ENCODE measurements around the gene SLC24A4.

Gene SLC24A4

DNA sequence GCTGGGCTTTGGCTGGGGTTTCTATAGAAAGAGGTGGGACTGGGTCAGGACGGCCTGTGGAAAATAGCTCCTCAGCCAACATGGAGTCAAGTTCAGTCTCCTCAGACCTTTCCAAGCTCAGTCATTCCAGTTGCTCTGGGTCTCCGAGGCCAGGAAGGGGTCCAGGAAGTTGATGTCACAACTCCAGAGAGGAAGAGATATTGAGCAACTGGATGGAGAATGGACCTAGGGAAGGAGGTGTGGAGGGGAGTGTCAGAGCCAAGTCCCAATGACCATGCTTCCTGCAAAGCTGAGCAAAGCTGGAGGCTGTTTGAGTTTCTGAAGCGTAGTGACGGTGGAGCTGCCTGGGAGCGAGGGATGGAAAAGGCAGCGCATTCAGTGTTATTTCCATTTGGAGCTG is 86.1 kb downstream of the SLC24A4 start:
- 85% methylated on average over 6 of the region's 6 CpGs for WGBS (ENCODE audit: insufficient coverage)
- Histone ChIP-seq H3K4me1 (ENCODE audit: control extremely low read depth in 1 of 4, control insufficient read depth in 4 of 4, insufficient read depth in 4 of 4, low read length in 3 of 4) (peaks cover 0 to 7% (median 0%) of the 10 kb centered on the region in 4 experiments), H3K9me3 (ENCODE audit: control extremely low read depth in 1 of 5, control insufficient read depth in 4 of 5, insufficient read depth in 2 of 5, low read depth in 1 of 5, low read length in 4 of 5) (peaks cover 0 to 8% (median 7%) of the 10 kb centered on the region in 5 experiments), H3K4me3 (ENCODE audit: control insufficient read depth in 1 of 7, extremely low read depth in 1 of 7, insufficient read depth in 4 of 7, low read depth in 2 of 7, low read length in 6 of 7) (no peak overlapping the region), H3K27ac (ENCODE audit: insufficient read depth in 1 of 2, low read depth in 1 of 2, low read length in 2 of 2, poor library complexity in 1 of 2, severe bottlenecking in 2 of 2) (no peak overlapping the region), H3K27me3 (replicated peaks in 2 of 5; ENCODE audit: control insufficient read depth in 4 of 5, insufficient read depth in 5 of 5, low read length in 4 of 5) (peaks cover 0 to 2% (median 0%) of the 10 kb centered on the region in 5 experiments), H3K36me3 (ENCODE audit: control insufficient read depth in 4 of 4, insufficient read depth in 4 of 4, low read length in 3 of 4) (no peaks in the 10 kb centered on the region)
- POLR2A ChIA-PET: no interaction called here
- CTCF ChIA-PET: no interaction called here
- DNase-seq: no peak

DNA sequence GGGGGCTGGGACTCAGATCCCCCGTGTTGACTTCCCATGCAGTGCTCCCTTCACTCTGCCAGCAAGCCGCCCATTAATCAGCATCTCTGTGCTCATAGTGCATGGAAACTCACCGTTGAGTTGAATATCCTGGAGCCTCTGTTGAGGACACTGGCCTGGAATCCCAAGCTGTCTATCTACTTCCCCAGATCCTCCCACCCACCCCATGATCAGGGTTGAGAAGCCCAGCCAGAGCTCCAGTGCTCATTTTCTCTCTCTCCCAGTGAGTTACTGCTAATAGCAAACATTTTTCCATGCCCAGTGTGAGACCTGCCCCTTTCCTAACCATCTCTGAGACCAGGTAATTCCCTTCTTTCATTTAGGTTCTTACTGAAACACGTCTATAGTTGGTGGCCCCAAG is 88.2 kb downstream of the SLC24A4 start:
- CTCF ChIA-PET: interaction anchor here (1.0 kb wide), 1 partner anchor 10 kb away, joined by 3 read pairs; no protein-coding TSS in a partner anchor

DNA sequence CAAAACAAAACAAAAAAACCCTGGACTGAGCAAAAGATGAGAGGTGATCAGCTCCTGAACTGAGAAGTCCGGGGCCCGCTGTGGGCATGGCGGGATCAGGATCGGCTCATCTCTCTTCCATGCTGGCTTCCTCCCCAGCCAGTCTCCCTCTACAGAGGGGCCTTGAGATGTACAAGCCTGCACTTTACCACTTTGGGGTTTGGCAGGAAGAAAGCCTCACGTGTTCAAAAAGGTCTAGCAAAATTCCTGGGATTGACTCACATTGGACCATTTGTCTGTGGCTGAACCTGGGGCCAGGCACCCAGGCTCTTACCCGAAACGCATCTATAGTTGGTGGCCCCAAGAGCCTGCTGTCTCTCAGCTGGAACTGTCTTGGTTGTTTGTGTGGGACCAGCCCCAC is 89.0 kb downstream of the SLC24A4 start:
- no peak for DNase-seq
- peaks cover 0 to 3% (median 0%) of the 10 kb centered on the region in 5 experiments for H3K9me3 ChIP-seq (ENCODE audit: control extremely low read depth in 1 of 5, control insufficient read depth in 4 of 5, insufficient read depth in 2 of 5, low read depth in 1 of 5, low read length in 4 of 5)
- no peak overlapping the region for H3K4me3 ChIP-seq (ENCODE audit: control insufficient read depth in 1 of 7, extremely low read depth in 1 of 7, insufficient read depth in 4 of 7, low read depth in 2 of 7, low read length in 6 of 7)
- no peak overlapping the region for H3K27ac ChIP-seq (ENCODE audit: insufficient read depth in 1 of 2, low read depth in 1 of 2, low read length in 2 of 2, poor library complexity in 1 of 2, severe bottlenecking in 2 of 2)
- peaks cover 0 to 2% (median 0%) of the 10 kb centered on the region in 5 experiments for H3K27me3 ChIP-seq (replicated peaks in 2 of 5; ENCODE audit: control insufficient read depth in 4 of 5, insufficient read depth in 5 of 5, low read length in 4 of 5)
- CTCF ChIA-PET: interaction anchor here (1.0 kb wide), 1 partner anchor 9 kb away, joined by 3 read pairs; no protein-coding TSS in a partner anchor
- no peaks in the 10 kb centered on the region for H3K36me3 ChIP-seq (ENCODE audit: control insufficient read depth in 4 of 4, insufficient read depth in 4 of 4, low read length in 3 of 4)
- WGBS (ENCODE audit: insufficient coverage): 96% methylated on average over 6 of the region's 7 CpGs
- H3K4me1 ChIP-seq (ENCODE audit: control extremely low read depth in 1 of 4, control insufficient read depth in 4 of 4, insufficient read depth in 4 of 4, low read length in 3 of 4): peaks cover 0 to 7% (median 0%) of the 10 kb centered on the region in 4 experiments
- POLR2A ChIA-PET: no interaction called here

More for the DNA sequence above, 88.2 kb downstream of the SLC24A4 start:
- H3K9me3 ChIP-seq (ENCODE audit: control extremely low read depth in 1 of 5, control insufficient read depth in 4 of 5, insufficient read depth in 2 of 5, low read depth in 1 of 5, low read length in 4 of 5): peaks cover 0 to 7% (median 5%) of the 10 kb centered on the region in 5 experiments
- peaks cover 0 to 2% (median 0%) of the 10 kb centered on the region in 5 experiments for H3K27me3 ChIP-seq (replicated peaks in 2 of 5; ENCODE audit: control insufficient read depth in 4 of 5, insufficient read depth in 5 of 5, low read length in 4 of 5)
- H3K4me3 ChIP-seq (ENCODE audit: control insufficient read depth in 1 of 7, extremely low read depth in 1 of 7, insufficient read depth in 4 of 7, low read depth in 2 of 7, low read length in 6 of 7): no peak overlapping the region
- no peak overlapping the region for H3K27ac ChIP-seq (ENCODE audit: insufficient read depth in 1 of 2, low read depth in 1 of 2, low read length in 2 of 2, poor library complexity in 1 of 2, severe bottlenecking in 2 of 2)
- 83% methylated on average over 4 of the region's 4 CpGs for WGBS (ENCODE audit: insufficient coverage)
- H3K4me1 ChIP-seq (ENCODE audit: control extremely low read depth in 1 of 4, control insufficient read depth in 4 of 4, insufficient read depth in 4 of 4, low read length in 3 of 4): peaks cover 0 to 7% (median 0%) of the 10 kb centered on the region in 4 experiments
- POLR2A ChIA-PET: no interaction called here
- H3K36me3 ChIP-seq (ENCODE audit: control insufficient read depth in 4 of 4, insufficient read depth in 4 of 4, low read length in 3 of 4): no peaks in the 10 kb centered on the region
- no peak for DNase-seq

DNA sequence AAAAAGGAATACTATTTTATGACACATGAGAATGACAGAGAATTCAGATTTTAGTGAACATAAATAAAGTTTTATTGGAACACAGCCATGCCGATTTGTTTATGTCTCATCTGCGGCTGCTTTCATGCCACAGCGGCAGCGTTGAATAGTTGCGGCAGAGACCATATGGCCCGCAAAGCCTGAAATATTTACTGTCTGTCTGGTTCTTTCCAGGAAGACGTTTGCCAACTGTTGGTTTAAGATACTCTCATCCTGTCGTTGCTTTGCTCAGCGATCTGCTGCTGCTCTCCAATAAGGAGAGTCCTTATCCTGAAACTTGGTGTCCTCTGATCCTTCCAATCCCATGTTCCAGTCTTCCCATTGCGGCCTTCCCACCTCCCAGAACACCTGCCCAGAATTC is 89.9 kb downstream of the SLC24A4 start:
- peaks cover 0 to 3% (median 0%) of the 10 kb centered on the region in 5 experiments for H3K9me3 ChIP-seq (ENCODE audit: control extremely low read depth in 1 of 5, control insufficient read depth in 4 of 5, insufficient read depth in 2 of 5, low read depth in 1 of 5, low read length in 4 of 5)
- peaks cover 0 to 2% (median 0%) of the 10 kb centered on the region in 5 experiments for H3K27me3 ChIP-seq (replicated peaks in 2 of 5; ENCODE audit: control insufficient read depth in 4 of 5, insufficient read depth in 5 of 5, low read length in 4 of 5)
- CTCF ChIA-PET: no interaction called here
- no peaks in the 10 kb centered on the region for H3K36me3 ChIP-seq (ENCODE audit: control insufficient read depth in 4 of 4, insufficient read depth in 4 of 4, low read length in 3 of 4)
- 87% methylated on average over 10 of the region's 10 CpGs for WGBS (ENCODE audit: insufficient coverage)
- H3K27ac ChIP-seq (ENCODE audit: insufficient read depth in 1 of 2, low read depth in 1 of 2, low read length in 2 of 2, poor library complexity in 1 of 2, severe bottlenecking in 2 of 2): no peak overlapping the region
- no peak for DNase-seq
- H3K4me1 ChIP-seq (ENCODE audit: control extremely low read depth in 1 of 4, control insufficient read depth in 4 of 4, insufficient read depth in 4 of 4, low read length in 3 of 4): peaks cover 0 to 4% (median 0%) of the 10 kb centered on the region in 4 experiments
- H3K4me3 ChIP-seq (ENCODE audit: control insufficient read depth in 1 of 7, extremely low read depth in 1 of 7, insufficient read depth in 4 of 7, low read depth in 2 of 7, low read length in 6 of 7): no peak overlapping the region
- POLR2A ChIA-PET: no interaction called here

DNA sequence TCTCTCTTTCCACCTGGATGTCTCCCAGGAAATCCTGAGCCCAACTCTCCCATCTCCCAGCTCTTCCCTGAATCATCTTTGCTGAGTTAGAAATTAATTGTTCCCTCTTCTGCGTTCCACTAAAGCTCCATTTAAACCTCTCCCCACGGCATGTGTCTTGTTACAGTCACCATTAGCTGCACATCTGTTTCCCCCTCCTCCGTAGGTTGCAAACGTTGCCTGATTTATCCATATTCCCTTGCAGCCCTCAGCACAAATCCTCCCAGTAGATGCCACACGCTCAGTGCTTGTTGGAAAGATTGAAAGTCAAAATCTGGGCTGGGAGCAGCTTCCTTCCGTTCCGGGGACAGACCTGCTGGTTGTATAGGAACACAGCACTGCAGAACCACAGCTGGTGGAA is 90.4 kb downstream of the SLC24A4 start:
- CTCF ChIA-PET: no interaction called here
- WGBS (ENCODE audit: insufficient coverage): 61% methylated on average over 3 of the region's 7 CpGs
- Histone ChIP-seq H3K9me3 (ENCODE audit: control extremely low read depth in 1 of 5, control insufficient read depth in 4 of 5, insufficient read depth in 2 of 5, low read depth in 1 of 5, low read length in 4 of 5) (peaks cover 0 to 3% (median 2%) of the 10 kb centered on the region in 5 experiments), H3K4me1 (ENCODE audit: control extremely low read depth in 1 of 4, control insufficient read depth in 4 of 4, insufficient read depth in 4 of 4, low read length in 3 of 4) (peaks cover 0 to 4% (median 0%) of the 10 kb centered on the region in 4 experiments), H3K4me3 (ENCODE audit: control insufficient read depth in 1 of 7, extremely low read depth in 1 of 7, insufficient read depth in 4 of 7, low read depth in 2 of 7, low read length in 6 of 7) (no peak overlapping the region), H3K27me3 (replicated peaks in 2 of 5; ENCODE audit: control insufficient read depth in 4 of 5, insufficient read depth in 5 of 5, low read length in 4 of 5) (peaks cover 0 to 2% (median 0%) of the 10 kb centered on the region in 5 experiments), H3K27ac (ENCODE audit: insufficient read depth in 1 of 2, low read depth in 1 of 2, low read length in 2 of 2, poor library complexity in 1 of 2, severe bottlenecking in 2 of 2) (no peak overlapping the region), H3K36me3 (ENCODE audit: control insufficient read depth in 4 of 4, insufficient read depth in 4 of 4, low read length in 3 of 4) (no peaks in the 10 kb centered on the region)
- no peak for DNase-seq
- POLR2A ChIA-PET: no interaction called here

DNA sequence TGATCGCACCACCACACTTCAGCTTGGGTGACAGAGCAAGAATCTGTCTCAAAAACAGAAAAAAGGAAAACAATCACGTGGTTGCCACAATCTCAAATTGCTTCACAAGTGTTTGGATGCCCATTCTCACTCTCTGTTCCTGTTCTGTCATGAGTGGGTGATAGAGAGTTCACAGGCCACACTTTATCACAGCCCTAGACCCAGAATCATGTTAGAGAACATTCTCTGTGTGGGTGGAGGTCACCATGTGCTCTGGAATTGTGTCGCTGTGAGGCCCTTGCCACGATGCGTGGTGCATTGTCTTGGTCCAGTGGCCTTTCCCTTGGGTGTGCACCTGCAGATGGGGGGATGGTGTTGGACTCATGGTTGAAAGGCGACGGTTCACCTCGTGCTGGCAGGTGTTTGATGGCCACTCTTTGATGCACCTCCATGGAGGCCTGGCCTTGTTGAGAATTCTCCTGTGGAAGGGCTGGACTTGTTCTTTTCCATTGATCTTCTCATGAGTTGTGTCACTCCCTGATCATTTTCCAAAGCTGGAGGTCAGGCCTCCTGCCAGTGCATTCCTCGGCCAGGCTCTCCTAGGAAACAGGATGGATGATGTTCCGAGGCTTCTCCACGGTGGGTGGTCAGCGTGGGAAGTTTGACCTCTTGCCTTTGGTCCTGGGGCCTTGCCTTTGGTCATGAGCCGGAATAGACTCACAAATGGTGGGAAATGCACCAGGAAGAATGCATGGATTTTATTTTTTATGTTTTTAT is 91.9 kb downstream of the SLC24A4 start:
- 83% methylated on average over 10 of the region's 13 CpGs for WGBS (ENCODE audit: insufficient coverage)
- Histone ChIP-seq H3K27me3 (replicated peaks in 2 of 5; ENCODE audit: control insufficient read depth in 4 of 5, insufficient read depth in 5 of 5, low read length in 4 of 5) (peaks cover 0 to 2% (median 0%) of the 10 kb centered on the region in 5 experiments), H3K36me3 (ENCODE audit: control insufficient read depth in 4 of 4, insufficient read depth in 4 of 4, low read length in 3 of 4) (no peaks in the 10 kb centered on the region), H3K9me3 (ENCODE audit: control extremely low read depth in 1 of 5, control insufficient read depth in 4 of 5, insufficient read depth in 2 of 5, low read depth in 1 of 5, low read length in 4 of 5) (peaks cover 0 to 4% (median 1%) of the 10 kb centered on the region in 5 experiments), H3K4me3 (ENCODE audit: control insufficient read depth in 1 of 7, extremely low read depth in 1 of 7, insufficient read depth in 4 of 7, low read depth in 2 of 7, low read length in 6 of 7) (no peak overlapping the region), H3K4me1 (ENCODE audit: control extremely low read depth in 1 of 4, control insufficient read depth in 4 of 4, insufficient read depth in 4 of 4, low read length in 3 of 4) (no peaks in the 10 kb centered on the region), H3K27ac (ENCODE audit: insufficient read depth in 1 of 2, low read depth in 1 of 2, low read length in 2 of 2, poor library complexity in 1 of 2, severe bottlenecking in 2 of 2) (no peak overlapping the region)
- CTCF ChIA-PET: no interaction called here
- no peak for DNase-seq
- POLR2A ChIA-PET: no interaction called here

DNA sequence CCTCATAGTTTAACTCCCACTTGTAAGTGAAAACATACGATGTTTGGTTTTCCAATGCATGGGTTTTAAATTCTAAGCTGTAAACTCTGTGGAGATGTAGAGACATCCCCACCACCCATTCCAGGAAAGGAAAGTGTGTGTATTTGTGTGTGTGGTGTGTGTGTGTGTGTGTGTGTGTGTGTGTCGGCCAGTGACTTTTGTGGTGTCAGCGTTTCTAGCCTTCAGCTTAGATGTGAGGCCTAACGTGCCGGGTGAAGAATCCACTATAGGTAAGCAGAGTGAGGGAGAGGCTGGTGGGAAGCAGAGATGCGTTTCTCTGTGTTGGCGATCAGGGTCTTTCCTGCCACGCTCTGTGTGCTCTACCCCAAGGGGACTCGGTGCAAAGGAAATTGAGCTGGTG is 93.0 kb downstream of the SLC24A4 start:
- Histone ChIP-seq H3K36me3 (ENCODE audit: control insufficient read depth in 4 of 4, insufficient read depth in 4 of 4, low read length in 3 of 4) (no peaks in the 10 kb centered on the region), H3K9me3 (ENCODE audit: control extremely low read depth in 1 of 5, control insufficient read depth in 4 of 5, insufficient read depth in 2 of 5, low read depth in 1 of 5, low read length in 4 of 5) (peaks cover 0 to 4% (median 1%) of the 10 kb centered on the region in 5 experiments), H3K27me3 (replicated peaks in 2 of 5; ENCODE audit: control insufficient read depth in 4 of 5, insufficient read depth in 5 of 5, low read length in 4 of 5) (peaks cover 0 to 2% (median 0%) of the 10 kb centered on the region in 5 experiments), H3K27ac (ENCODE audit: insufficient read depth in 1 of 2, low read depth in 1 of 2, low read length in 2 of 2, poor library complexity in 1 of 2, severe bottlenecking in 2 of 2) (no peak overlapping the region), H3K4me1 (ENCODE audit: control extremely low read depth in 1 of 4, control insufficient read depth in 4 of 4, insufficient read depth in 4 of 4, low read length in 3 of 4) (no peaks in the 10 kb centered on the region), H3K4me3 (ENCODE audit: control insufficient read depth in 1 of 7, extremely low read depth in 1 of 7, insufficient read depth in 4 of 7, low read depth in 2 of 7, low read length in 6 of 7) (no peak overlapping the region)
- 82% methylated on average over 5 of the region's 9 CpGs for WGBS (ENCODE audit: insufficient coverage)
- ChIA-PET CTCF (no interaction called here), POLR2A (no interaction called here)
- DNase-seq: no peak
